ENCODE measurements around the gene CCR4. TPM values are rescaled to one million over a fixed set of nuclear protein-coding genes. Genes with fewer than 3 reads are reported as not detected.
"Not testable (repeated sequence)": the region's sequence is repeated elsewhere in the genome, so short reads cannot be mapped to it uniquely, and the experiment has no call there.

The CCR4 gene
- 1 to 10 TPM; 2.8 to 3.0 TPM for total RNA-seq
- polyA plus RNA-seq (ENCODE audit: insufficient read depth, low read depth, low replicate concordance): 2.0 TPM
- long read RNA-seq, donor 1: 0 reads
- long read RNA-seq, donor 2: 0 reads

DNA sequence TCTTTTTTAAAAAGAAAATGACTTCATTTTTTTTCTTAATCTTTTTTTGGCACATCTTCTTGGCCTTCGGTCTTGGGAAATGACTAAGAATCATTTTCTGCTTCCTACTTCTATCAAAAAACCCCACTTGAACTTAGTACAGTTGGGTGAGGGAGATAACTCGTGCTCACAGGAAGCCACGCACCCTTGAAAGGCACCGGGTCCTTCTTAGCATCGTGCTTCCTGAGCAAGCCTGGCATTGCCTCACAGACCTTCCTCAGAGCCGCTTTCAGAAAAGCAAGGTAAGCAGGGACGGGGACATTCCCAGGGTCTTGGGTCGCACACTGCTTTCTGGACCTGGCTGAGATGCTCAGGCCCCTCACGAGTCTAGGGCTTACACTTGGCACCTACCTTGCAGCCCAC is at the start of gene CCR4:
TSS of gene CCR4 (plus strand) at position 235 of the 402 bp plus-strand sequence. CDS start 1,779 bp downstream, outside the sequence.
- Histone ChIP-seq H3K36me3 (ENCODE audit: low read depth, missing control alignments) (no peaks in the 10 kb centered on the region), H3K4me1 (no peaks in the 10 kb centered on the region), H3K4me3 (no peak within 1 kb of the TSS), H3K27ac (no peak within 1 kb of the TSS), H3K9me3 (no peaks in the 10 kb centered on the region), H3K27me3 (no peaks in the 10 kb centered on the region)
- 52 to 53% methylated on average over 9 of the region's 9 CpGs for WGBS, 2 donors
- intact Hi-C loops (cut with DNase I; ENCODE audit: low total_unique reads): no loop called here
- TF ChIP-seq, protein P1, sequence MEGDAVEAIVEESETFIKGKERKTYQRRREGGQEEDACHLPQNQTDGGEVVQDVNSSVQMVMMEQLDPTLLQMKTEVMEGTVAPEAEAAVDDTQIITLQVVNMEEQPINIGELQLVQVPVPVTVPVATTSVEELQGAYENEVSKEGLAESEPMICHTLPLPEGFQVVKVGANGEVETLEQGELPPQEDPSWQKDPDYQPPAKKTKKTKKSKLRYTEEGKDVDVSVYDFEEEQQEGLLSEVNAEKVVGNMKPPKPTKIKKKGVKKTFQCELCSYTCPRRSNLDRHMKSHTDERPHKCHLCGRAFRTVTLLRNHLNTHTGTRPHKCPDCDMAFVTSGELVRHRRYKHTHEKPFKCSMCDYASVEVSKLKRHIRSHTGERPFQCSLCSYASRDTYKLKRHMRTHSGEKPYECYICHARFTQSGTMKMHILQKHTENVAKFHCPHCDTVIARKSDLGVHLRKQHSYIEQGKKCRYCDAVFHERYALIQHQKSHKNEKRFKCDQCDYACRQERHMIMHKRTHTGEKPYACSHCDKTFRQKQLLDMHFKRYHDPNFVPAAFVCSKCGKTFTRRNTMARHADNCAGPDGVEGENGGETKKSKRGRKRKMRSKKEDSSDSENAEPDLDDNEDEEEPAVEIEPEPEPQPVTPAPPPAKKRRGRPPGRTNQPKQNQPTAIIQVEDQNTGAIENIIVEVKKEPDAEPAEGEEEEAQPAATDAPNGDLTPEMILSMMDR (IDR thresholded peaks at IDR 0.05): no peak
- TF ChIP-seq POLR2A (IDR thresholded peaks at IDR 0.05): no peak
- DNase-seq: no peak

DNA sequence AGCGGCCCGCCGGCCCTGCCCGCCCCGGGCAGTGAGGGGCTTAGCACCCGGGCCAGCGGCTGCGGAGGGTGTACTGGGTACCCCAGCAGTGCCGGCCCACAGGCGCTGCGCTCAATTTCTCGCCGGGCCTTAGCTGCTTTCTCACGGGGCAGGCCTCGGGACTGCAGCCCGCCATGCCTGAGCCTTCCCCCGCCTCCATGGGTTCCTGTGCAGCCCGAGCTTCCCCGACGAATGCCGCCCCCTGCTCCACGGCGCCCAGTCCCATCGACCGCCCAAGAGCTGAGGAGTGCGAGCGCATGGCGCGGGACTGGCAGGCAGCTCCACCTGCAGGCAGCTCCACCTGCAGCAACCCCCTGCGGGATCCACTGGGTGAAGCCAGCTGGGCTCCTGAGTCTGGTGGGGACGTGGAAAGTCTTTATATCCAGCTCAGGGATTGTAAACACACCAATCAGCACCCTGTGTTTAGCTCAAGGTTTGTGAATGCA is 48.5 kb upstream of the CCR4 start:
- peak; percentile 57 for DNase-seq
- H3K4me3 ChIP-seq: peak overlapping the region; percentile 20 to 56
- 31% methylated on average over 28 of the region's 31 CpGs; no CpG with 5 or more reads in 1 of the 2 donors for WGBS, 2 donors

DNA sequence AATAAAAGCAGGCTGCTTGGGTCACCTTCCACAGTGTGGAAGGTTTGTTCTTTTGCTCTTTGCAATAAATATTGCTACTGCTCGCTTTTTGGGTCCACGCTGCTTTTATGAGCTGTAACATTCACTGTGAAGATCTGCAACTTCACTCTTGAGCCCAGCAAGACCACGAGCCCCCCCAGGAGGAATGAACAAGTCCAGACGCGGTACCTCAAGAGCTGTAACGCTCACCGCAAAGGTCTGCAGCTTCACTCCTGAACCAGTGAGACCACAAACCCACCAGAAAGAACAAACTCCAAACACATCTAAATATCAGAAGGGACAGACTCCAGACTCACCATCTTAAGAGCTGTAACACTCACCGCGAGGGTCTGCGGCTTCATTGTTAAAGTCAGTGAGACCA is 47.5 kb upstream of the CCR4 start:
- Histone ChIP-seq H3K4me3 (no peak overlapping the region), H3K27ac (no peak overlapping the region), H3K4me1 (peaks cover 6% of the 10 kb centered on the region), H3K9me3 (no peaks in the 10 kb centered on the region), H3K27me3 (no peaks in the 10 kb centered on the region), H3K36me3 (ENCODE audit: low read depth, missing control alignments) (no peaks in the 10 kb centered on the region)
- TF ChIP-seq, protein P1 (IDR thresholded peaks at IDR 0.05): no peak
- no peak for TF ChIP-seq POLR2A (IDR thresholded peaks at IDR 0.05)
- 61 to 79% methylated on average over 8 to 10 of the region's 10 CpGs for WGBS, 2 donors
- intact Hi-C loops (cut with DNase I; ENCODE audit: low total_unique reads): no loop called here
- peak; percentile 42 for DNase-seq

More for the DNA sequence above, 48.5 kb upstream of the CCR4 start:
- H3K4me1 ChIP-seq; intact Hi-C loops (cut with DNase I; ENCODE audit: low total_unique reads); H3K9me3 ChIP-seq; H3K27me3 ChIP-seq; H3K36me3 ChIP-seq (ENCODE audit: low read depth, missing control alignments): not testable (repeated sequence)
- peak overlapping the region in 1 of 2 donors; percentile 24 for H3K27ac ChIP-seq

DNA sequence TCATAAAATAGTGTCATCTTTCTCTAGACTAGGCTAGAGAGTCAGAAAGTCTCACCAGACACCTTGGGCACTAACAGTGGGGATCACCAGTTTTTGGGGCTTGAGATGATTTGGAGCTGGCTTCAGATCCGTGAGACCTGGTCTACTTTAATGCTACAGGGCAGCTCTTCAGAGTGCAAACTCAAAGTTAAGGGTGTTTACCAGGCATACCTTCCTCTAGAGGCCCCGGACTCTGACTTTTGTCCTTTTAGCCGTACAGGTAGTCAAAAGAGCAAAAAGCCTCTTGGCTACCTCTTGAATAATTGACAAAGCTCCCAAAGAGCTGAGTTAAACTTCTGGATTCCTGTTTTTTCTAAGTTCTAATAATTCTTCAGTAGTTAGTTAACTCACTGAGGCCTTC is 41.4 kb upstream of the CCR4 start:
- intact Hi-C loops (cut with DNase I; ENCODE audit: low total_unique reads): no loop called here
- Histone ChIP-seq H3K27ac (no peak overlapping the region), H3K27me3 (no peaks in the 10 kb centered on the region), H3K9me3 (no peaks in the 10 kb centered on the region), H3K36me3 (ENCODE audit: low read depth, missing control alignments) (no peaks in the 10 kb centered on the region), H3K4me1 (no peaks in the 10 kb centered on the region), H3K4me3 (no peak overlapping the region)
- DNase-seq: no peak
- 95 to 97% methylated on average over 3 of the region's 3 CpGs for WGBS, 2 donors
- TF ChIP-seq POLR2A (IDR thresholded peaks at IDR 0.05): no peak
- TF ChIP-seq, protein P1 (IDR thresholded peaks at IDR 0.05): no peak

DNA sequence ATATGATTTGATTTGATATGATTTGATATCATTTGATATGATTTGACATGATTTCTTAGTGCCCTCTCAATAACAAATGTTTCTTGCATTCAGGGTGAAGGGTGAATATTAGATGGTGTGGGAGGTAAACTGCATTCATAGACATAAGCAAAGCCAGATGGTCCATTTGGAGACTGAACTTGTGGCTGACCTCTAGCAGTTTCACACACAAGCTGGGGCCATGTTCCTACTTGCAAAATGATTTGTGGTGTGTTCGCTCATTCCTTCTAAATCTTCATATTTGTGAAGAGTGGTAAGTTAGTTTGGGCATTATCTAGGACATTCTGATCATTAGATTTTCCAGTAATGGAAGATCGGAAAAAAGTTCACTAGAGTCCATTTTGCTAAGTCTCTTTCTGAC is 40.5 kb upstream of the CCR4 start:
- no peak for TF ChIP-seq POLR2A (IDR thresholded peaks at IDR 0.05)
- TF ChIP-seq, protein P1 (IDR thresholded peaks at IDR 0.05): no peak
- Histone ChIP-seq H3K36me3 (ENCODE audit: low read depth, missing control alignments) (no peaks in the 10 kb centered on the region), H3K27me3 (no peaks in the 10 kb centered on the region), H3K4me3 (no peak overlapping the region), H3K4me1 (no peaks in the 10 kb centered on the region), H3K9me3 (no peaks in the 10 kb centered on the region), H3K27ac (no peak overlapping the region)
- no peak for DNase-seq
- 90 to 93% methylated on average over 2 of the region's 2 CpGs for WGBS, 2 donors
- intact Hi-C loops (cut with DNase I; ENCODE audit: low total_unique reads): no loop called here
